Chondrocyte (in vitro differentiated cells): ENCODE data around the gene ZNF526. TPM values are rescaled to one million over a fixed set of nuclear protein-coding genes. Genes with fewer than 3 reads are reported as not detected.
A peak's percentile ranks its signal among the peaks of the same experiment; 100 is the strongest.

Source experiments
- DNase-seq: peaks from one replicate; pipeline ENCODE4 v3.0.0; 2021; ENCODE audit warnings: mixed read lengths, low spot score
- H3K27ac Mint-ChIP-seq: one replicate; pipeline ENCODE4 v1.8.0; 2021; ENCODE audit warnings: mild to moderate bottlenecking, moderate library complexity, mixed read lengths; ENCODE audit not compliant: unreplicated experiment
- H3K27me3 Mint-ChIP-seq: 2 replicates; pipeline ENCODE4 v1.8.0; 2021; ENCODE audit warnings: low read depth, mixed read lengths
- H3K36me3 Mint-ChIP-seq: 2 replicates; pipeline ENCODE4 v1.8.0; 2021; ENCODE audit warnings: low read depth, mixed read lengths
- H3K4me1 Mint-ChIP-seq: 2 replicates; pipeline ENCODE4 v1.8.0; 2021; ENCODE audit warnings: low read depth, mild to moderate bottlenecking, mixed read lengths
- H3K4me3 Mint-ChIP-seq: one replicate; pipeline ENCODE4 v1.8.0; 2021; ENCODE audit warnings: mild to moderate bottlenecking, moderate library complexity, mixed read lengths; ENCODE audit not compliant: unreplicated experiment
- H3K9me3 Mint-ChIP-seq: 2 replicates; pipeline ENCODE4 v1.8.0; 2021; ENCODE audit warnings: low read depth, mixed read lengths
- CTCF ChIP-seq: fragments of 200-600 bp; sonication (generic); IDR thresholded peaks from 2 replicates; pipeline ENCODE4 v1.5.0; 2021; ENCODE audit warnings: antibody characterized with exemption, mild to moderate bottlenecking, moderate library complexity
- total RNA-seq: library from RNA; stranded (reverse); gene quantifications from 3 replicates; pipeline ENCODE4 v1.2.1, GENCODE V29; 2021

The ZNF526 gene
- total RNA-seq, 1 donor from 2014 or later = 16.6 TPM

GRCh38 chr19:42268142-42268703, 48.1 kb downstream of the ZNF526 start:
- H3K27me3 Mint-ChIP-seq = no peaks in the 10 kb centered on the region
- H3K4me1 Mint-ChIP-seq = peaks cover 21% of the 10 kb centered on the region
- H3K36me3 Mint-ChIP-seq = peaks cover 1% of the 10 kb centered on the region
- H3K9me3 Mint-ChIP-seq = no peaks in the 10 kb centered on the region
- no peak overlapping the region for H3K4me3 Mint-ChIP-seq
- no peak for TF ChIP-seq CTCF
- no peak for DNase-seq
- no peak overlapping the region for H3K27ac Mint-ChIP-seq

GRCh38 chr19:42268704-42269477, 48.8 kb downstream of the ZNF526 start, which contains the start of gene CIC:
Gene CIC, plus strand, starts transcription at chr19:42269252. Its CDS starts 2,532 bp downstream, at chr19:42271784.
- no peaks in the 10 kb centered on the region for H3K27me3 Mint-ChIP-seq
- peaks cover 5% of the 10 kb centered on the region for H3K36me3 Mint-ChIP-seq
- no peak for TF ChIP-seq CTCF
- peak; percentile 100 for DNase-seq
- no peak within 1 kb of the TSS for H3K4me3 Mint-ChIP-seq
- H3K9me3 Mint-ChIP-seq = no peaks in the 10 kb centered on the region
- H3K4me1 Mint-ChIP-seq = peaks cover 21% of the 10 kb centered on the region
- H3K27ac Mint-ChIP-seq = peak within 1 kb of the TSS; percentile 97

GRCh38 chr19:42269478-42270345, 49.6 kb downstream of the ZNF526 start:
- no peak for DNase-seq
- Mint-ChIP-seq H3K27me3 (no peaks in the 10 kb centered on the region), H3K36me3 (peaks cover 6% of the 10 kb centered on the region), H3K4me1 (peaks cover 23% of the 10 kb centered on the region), H3K27ac (peak overlapping the region; percentile 97), H3K4me3 (no peak overlapping the region), H3K9me3 (no peaks in the 10 kb centered on the region)
- no peak for TF ChIP-seq CTCF

GRCh38 chr19:42270346-42271044, 50.4 kb downstream of the ZNF526 start:
- no peak overlapping the region for H3K4me3 Mint-ChIP-seq
- peaks cover 12% of the 10 kb centered on the region for H3K36me3 Mint-ChIP-seq
- H3K27ac Mint-ChIP-seq = peak overlapping the region; percentile 97

More at GRCh38 chr19:42270346-42271044, 50.4 kb downstream of the ZNF526 start:
- Mint-ChIP-seq H3K4me1 (peaks cover 31% of the 10 kb centered on the region), H3K27me3 (no peaks in the 10 kb centered on the region), H3K9me3 (no peaks in the 10 kb centered on the region)
- no peak for DNase-seq
- TF ChIP-seq CTCF = no peak
